ENCODE results near the gene SH2D4B.

SH2D4B gene

DNA sequence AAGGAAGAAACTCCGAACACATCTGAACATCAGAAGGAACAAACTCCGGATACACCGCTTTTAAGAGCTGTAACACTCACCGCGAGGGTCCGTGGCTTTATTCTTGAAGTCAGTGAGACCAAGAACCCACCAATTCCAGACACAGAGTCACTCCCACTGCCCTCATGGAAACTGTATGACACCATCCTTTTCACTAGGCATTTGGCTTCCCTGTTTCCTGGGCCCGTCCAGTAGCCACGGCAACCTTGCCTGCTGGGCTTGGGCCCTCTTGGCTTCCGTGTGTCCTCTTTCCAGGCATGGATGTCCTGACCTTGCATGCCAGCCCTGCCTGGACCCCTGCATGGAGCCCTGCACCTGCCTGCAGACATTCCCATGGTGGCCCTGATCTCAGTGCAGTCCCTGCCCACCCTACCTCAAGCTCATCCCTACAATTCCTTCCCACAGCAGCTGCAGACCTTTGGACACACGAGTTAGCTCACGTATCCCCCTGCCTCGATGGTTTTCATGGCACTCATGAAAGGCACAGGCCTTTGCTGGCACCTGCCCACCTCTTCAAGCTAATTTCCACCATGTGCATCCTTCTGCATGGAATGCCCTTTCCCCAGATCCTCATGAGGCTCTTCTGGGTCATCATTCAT lies 6.7 kb downstream of the SH2D4B start:
- DNase-seq: no peak

DNA sequence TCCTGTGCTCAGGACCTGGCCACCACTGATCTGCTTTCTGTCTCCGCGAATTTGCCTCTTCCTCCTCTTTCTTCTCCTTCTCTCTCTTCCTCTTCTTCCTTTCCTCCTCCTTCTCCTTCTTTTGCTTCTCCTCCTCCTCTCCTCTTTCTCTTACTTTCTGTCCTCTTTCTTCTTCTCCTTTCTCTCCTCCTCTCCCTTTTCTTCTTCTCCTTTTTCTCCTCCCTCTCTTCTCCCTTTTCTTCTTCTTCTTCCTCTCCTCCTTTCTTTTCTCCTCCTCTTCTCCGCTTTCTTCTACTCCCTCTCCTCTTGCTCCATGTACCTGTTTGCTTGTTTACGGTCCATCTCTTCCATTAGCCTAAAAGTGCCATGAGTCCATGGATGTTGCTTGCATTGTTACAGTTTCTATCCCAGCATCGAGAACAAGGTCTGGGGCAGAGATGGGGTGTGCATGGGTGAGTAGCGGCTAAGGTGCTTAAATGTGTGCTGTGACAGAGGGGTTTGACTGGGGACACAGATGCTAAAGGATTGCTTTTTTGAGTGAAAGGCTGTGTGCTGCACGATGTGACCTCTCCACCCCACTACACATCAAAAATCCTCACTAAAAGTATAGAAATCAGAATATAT lies 7.7 kb downstream of the SH2D4B start:
- no peak for DNase-seq

DNA sequence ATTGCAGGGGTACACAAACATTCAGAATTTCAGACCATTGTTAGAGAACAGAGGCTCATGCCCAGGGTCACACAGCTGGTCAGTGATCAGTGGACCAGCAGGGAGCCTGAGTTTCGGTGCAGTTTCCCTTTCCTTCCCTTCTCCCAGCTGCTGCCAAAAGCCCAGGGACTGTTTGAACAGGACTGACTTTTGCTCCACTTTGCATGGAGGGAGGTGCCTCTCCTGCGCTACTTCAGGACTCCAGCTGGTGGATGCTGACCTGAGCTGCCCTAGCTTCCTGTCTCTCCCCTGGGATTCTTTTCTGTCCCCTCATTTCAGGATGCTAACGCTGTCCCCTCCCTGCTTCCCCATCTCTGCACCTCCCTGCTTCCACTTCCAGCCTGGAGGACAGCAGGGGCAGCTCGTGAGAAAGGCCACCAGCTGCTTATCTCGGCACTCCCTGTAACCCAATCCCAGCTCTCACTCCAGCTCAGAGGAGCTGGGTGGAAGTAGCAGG lies 14.5 kb downstream of the SH2D4B start:
- DNase-seq: no peak

DNA sequence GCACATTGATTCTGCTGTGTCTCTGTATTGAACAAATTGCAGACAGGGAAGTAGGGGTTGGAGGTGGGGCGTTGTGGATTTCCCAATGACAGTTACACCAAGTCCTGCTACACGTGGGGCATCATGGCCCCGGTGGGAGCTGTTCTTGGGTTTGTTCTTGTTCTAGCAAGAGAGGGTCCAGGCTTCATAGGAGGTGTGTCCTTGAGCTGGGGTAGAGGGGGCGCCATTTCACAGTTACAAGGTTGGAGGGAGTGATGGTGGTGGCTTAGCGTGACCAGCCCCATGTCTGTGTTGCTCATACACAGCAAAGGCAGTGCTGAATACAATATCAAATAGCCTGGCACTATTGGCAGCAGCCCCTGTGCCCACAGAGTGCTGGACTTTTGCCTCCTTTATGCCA lies 15.7 kb downstream of the SH2D4B start:
- DNase-seq: no peak

DNA sequence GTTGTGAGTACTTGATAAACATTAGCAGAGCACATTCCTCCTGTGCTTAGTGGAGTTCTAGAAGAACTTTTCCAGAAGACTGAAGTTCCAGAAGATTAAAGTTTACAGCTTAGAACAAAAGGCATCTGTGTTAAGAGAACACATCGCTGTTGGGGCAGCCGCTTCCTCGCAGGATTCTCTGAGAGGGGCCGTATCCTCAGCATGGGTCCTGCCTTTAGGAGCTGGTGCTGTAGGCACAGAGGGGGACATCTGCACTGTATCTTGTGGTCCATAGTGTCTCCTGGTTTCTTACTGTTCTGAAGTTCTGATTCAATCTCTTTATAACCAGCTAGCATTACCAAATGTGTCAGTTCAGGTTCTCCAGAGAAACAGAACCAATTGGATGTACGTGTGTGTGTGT lies 16.3 kb downstream of the SH2D4B start:
- no peak for DNase-seq

- no peak for DNase-seq
These were observed 17.7 kb downstream of the SH2D4B start for GRCh38 chr10:80555415-80555814.

GRCh38 chr10:80561950-80562349 lies 24.2 kb downstream of the SH2D4B start:
- no peak for DNase-seq

DNA sequence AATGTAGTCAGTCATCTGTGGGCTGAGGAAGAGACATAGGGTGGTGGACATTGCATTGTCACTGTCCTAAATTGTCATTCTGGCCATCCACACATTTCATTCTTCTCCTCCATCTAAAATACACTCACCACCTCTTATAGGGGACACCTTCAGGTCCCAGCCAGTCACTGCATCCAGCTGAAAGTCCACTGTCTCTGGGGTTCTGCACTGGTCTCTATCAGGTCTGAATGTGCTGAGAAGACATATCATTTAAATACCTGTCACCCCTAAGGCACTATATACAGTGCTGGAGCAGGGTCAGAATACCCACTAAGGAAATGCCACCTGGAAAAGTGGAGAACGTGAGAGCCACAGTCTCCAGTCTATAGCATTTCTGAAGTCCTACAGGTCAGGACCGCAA lies 29.6 kb downstream of the SH2D4B start:
- DNase-seq: no peak

DNA sequence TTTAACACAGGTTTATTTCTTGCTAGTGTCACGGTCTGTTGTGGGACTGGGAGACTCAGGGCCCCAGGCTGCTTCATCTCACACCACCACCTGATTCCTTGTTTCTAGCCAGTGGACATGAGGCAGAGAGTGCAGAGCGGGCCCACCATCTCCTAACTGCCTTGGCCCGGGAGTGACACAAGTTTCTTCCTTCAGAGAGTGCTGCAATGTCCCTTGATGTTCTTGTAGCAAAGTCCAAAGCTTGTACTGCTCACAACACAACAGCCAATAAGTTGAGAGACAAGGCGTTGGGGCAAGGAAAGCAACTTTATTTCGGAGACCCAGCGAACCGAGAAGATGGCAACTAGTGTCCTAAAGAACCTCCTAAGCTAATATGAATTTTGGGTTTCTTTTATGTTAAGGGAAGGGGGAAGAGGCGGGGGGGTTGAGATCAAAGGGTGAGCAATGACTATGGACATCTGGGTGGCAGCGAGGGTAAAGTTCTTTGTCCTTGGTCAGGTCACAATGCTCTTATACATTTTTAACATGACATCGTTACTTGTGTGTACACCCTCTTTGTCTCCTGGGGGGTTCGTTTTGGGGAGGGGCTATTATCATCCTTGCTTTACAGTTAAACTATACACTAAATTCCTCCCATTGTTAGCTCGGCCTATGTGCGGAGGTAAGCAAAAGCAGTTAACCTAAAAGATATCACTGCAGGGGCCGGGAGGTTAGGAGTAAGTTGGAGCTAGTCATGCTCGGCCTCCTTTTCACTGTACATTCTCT lies 31.6 kb downstream of the SH2D4B start:
- DNase-seq: no peak

- DNase-seq: no peak
These were observed 33.6 kb downstream of the SH2D4B start for GRCh38 chr10:80571352-80571751.

DNA sequence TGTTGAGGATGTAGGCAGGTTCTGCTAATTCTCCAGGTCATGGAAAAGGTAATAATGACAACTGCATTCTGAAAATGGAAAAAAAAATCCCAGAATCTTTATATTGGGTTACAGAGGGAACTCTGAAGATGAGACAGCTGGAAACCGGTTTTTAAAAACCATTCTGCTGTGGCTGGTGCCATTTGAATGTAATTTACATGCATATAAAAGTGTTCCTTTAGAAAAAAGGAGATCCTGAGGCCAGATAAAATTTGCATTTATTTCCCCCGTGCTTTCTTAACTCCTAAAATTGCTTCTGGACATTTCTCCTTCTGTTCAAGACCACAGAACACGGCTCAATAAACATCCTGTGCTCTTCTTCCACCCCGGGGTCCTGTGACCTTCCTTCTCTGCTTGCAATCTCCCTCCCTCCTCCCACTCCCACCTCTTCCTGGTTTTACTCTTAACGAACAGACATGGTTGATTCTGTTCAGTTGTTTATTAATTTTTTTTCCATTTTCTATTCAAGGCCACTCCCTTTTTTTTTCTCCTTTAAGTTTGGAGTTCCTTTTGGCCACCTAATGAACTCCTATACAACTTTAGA lies 41.6 kb downstream of the SH2D4B start:
- no peak for DNase-seq

GRCh38 chr10:80579849-80580637 lies 42.3 kb downstream of the SH2D4B start:
- DNase-seq: no peak

- DNase-seq: no peak
These were observed 43.2 kb downstream of the SH2D4B start for GRCh38 chr10:80580638-80581468.

DNA sequence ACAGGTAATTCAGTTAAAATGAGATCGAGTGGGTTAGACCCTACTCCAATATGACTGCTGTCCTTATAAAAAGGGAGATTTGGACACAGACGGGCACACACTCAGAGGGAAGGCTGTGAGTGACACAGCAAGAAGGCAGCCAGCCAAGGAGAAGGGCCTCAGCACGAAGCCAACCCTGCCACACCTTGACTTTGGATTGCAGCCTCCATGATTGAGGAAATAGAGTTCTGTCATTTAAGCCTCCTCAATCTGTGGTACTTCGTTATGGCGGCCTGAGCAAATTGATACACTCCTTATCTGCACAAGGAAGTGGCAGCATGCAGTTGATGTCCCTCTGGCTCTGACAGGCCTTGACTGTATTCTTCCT lies 43.8 kb downstream of the SH2D4B start:
- DNase-seq: no peak

DNA sequence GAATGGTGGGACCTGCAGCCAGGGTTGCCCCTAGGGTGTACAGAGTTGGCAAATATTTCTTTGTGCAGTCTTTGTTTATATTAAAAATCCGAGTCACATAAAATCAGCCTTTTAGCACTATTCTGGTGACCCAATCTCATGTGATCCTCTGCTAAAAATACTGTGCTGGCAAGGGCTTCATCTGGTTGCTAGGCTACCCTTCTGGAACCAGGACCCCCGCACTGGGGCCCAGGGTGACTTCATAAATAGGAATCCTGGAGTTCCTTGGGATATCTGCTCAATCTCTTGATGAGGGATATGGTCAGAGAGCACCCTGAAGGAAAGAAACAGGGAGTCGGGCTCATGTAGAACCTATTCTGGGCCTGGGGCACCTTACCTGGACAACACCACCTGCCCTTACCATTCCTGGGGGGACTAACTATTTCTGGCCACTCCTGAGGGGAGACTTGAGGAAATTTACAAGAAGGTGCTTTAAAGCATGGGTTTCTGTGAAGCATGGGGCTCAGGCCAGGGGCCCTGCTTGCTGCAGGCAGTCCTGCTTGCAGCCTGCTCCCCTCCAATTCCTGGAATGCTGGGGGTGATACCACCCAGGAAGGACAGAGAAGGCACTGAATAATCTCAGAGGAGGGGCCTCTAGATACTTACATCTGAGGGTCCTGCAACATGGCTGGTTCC lies 44.7 kb downstream of the SH2D4B start:
- DNase-seq: no peak

GRCh38 chr10:80583685-80584084 lies 46.0 kb downstream of the SH2D4B start:
- no peak for DNase-seq

GRCh38 chr10:80585812-80586211 lies 48.1 kb downstream of the SH2D4B start:
- no peak for DNase-seq

DNA sequence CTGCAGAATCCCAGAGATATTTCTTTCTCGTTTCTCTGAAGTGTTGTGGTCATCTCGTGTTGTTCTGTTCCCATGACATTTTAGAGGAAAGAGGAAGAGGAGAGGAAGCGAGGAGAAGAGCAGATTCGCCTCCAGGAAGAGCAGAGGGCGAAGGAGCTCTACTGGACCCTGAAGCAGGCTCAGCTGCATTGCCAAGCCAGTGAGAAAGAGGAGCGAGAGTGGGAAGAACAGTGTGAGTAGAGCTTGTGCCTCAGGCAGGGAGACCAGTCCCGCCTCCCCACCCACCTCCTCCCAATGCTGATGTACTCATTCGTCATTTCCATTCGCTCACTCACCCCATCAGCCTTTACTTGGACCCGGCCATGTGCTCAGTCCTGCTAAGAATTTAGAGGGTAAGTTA lies 50.8 kb downstream of the SH2D4B start:
- no peak for DNase-seq

- no peak for DNase-seq
These were observed 52.1 kb downstream of the SH2D4B start for GRCh38 chr10:80589726-80590373.

GRCh38 chr10:80590585-80591125 lies 53.0 kb downstream of the SH2D4B start:
- DNase-seq: no peak
